Measurements from ENCODE around the gene CACNA2D1. TPM values are rescaled to one million over a fixed set of nuclear protein-coding genes. Genes with fewer than 3 reads are reported as not detected.

Gene CACNA2D1
- total RNA-seq, 1 experiment from 2014 or later: 9.8 TPM

DNA sequence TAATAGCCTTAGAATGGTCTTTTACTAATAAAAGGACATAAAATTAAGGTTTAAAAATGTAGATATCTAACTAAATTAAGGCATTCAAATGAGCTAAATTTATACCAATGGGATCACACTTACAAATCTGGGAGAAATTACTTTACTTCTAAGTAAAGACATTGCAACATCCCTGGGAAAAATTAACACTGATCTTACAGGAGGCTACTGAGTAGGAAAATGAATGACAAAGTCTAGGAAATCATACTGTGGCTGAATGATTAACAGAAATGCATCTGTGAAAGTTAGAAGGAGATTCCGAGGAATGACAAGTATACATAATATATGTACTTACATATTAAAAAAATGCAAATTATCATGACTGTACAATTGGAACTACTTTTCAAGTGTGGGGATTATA, 38.3 kb downstream of the CACNA2D1 start:
- POLR2A ChIA-PET: interaction anchor here (0.6 kb wide), 1 partner anchor 76 kb away, joined by 4 read pairs; no protein-coding TSS in a partner anchor
- no TSS peak for BruUV-seq (replicated peaks)
- intact Hi-C loops (cut with micrococcal nuclease; ENCODE audit: unreplicated experiment) (no loop called here), in situ Hi-C loops (cut with HindIII; ENCODE audit: low pct_unique_long_range_greater_than_20kb, low sequenced_read_pairs) (no loop called here)
- no peaks in the 10 kb centered on the region for H3K4me1 ChIP-seq (ENCODE audit: control insufficient read depth, insufficient read depth, low read length)
- H3K27ac ChIP-seq (ENCODE audit: low read length): no peak overlapping the region
- H3K4me3 ChIP-seq (ENCODE audit: low read depth in 2 of 2, low read length in 2 of 2): no peak overlapping the region
- H3K27me3 ChIP-seq (ENCODE audit: control insufficient read depth, insufficient read depth, low read length): no peaks in the 10 kb centered on the region
- H3K36me3 ChIP-seq (ENCODE audit: control insufficient read depth, insufficient read depth, low read length): no peaks in the 10 kb centered on the region
- DNase-seq (ENCODE audit: low read depth, low spot score) (no peak), ATAC-seq (no peak)
- no peaks in the 10 kb centered on the region for H3K9me3 ChIP-seq (ENCODE audit: control insufficient read depth, insufficient read depth, low read depth, low read length)
- CTCF ChIA-PET: no interaction called here
- TF ChIP-seq CTCF (IDR thresholded peaks at IDR 0.05): no peak
- TF ChIP-seq, protein P1, sequence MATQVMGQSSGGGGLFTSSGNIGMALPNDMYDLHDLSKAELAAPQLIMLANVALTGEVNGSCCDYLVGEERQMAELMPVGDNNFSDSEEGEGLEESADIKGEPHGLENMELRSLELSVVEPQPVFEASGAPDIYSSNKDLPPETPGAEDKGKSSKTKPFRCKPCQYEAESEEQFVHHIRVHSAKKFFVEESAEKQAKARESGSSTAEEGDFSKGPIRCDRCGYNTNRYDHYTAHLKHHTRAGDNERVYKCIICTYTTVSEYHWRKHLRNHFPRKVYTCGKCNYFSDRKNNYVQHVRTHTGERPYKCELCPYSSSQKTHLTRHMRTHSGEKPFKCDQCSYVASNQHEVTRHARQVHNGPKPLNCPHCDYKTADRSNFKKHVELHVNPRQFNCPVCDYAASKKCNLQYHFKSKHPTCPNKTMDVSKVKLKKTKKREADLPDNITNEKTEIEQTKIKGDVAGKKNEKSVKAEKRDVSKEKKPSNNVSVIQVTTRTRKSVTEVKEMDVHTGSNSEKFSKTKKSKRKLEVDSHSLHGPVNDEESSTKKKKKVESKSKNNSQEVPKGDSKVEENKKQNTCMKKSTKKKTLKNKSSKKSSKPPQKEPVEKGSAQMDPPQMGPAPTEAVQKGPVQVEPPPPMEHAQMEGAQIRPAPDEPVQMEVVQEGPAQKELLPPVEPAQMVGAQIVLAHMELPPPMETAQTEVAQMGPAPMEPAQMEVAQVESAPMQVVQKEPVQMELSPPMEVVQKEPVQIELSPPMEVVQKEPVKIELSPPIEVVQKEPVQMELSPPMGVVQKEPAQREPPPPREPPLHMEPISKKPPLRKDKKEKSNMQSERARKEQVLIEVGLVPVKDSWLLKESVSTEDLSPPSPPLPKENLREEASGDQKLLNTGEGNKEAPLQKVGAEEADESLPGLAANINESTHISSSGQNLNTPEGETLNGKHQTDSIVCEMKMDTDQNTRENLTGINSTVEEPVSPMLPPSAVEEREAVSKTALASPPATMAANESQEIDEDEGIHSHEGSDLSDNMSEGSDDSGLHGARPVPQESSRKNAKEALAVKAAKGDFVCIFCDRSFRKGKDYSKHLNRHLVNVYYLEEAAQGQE (IDR thresholded peaks at IDR 0.05; ENCODE audit: insufficient read depth in 1 of 2, low read depth in 2 of 2, low read length in 1 of 2): no peak
- TF ChIP-seq TCF7L2 (IDR thresholded peaks at IDR 0.05; ENCODE audit: low read depth, low read length): no peak
- TF ChIP-seq SIN3A (IDR thresholded peaks at IDR 0.05; ENCODE audit: borderline replicate concordance, insufficient read depth, low read depth, low read length): no peak
- no peak for TF ChIP-seq POLR2AphosphoS5 (IDR thresholded peaks at IDR 0.05; ENCODE audit: low read depth, low read length)

DNA sequence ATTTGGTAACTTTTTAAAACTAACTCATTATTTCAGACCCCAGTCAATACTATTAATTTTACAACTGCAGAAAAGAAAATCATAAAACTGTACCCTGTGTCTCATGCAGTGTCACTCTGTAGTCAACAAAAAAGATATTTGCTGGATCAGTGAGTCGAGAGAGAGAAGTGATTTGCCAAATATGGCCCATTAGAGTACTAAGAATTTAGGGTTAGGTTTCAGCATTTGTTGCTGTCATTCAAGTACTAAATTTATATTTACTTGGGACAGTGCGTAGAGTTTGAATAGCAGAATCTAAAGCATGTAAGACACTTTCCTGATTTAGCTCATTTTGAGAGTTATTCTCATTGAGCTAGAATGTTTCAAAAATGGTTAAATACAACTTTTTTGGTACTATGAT, 38.9 kb downstream of the CACNA2D1 start:
- no peak overlapping the region for H3K27ac ChIP-seq (ENCODE audit: low read length)
- DNase-seq (ENCODE audit: low read depth, low spot score) (no peak), ATAC-seq (no peak)
- H3K9me3 ChIP-seq (ENCODE audit: control insufficient read depth, insufficient read depth, low read depth, low read length): no peaks in the 10 kb centered on the region
- no peak for TF ChIP-seq CTCF (IDR thresholded peaks at IDR 0.05)
- TF ChIP-seq, protein P1 (IDR thresholded peaks at IDR 0.05; ENCODE audit: insufficient read depth in 1 of 2, low read depth in 2 of 2, low read length in 1 of 2): no peak
- TF ChIP-seq POLR2AphosphoS5 (IDR thresholded peaks at IDR 0.05; ENCODE audit: low read depth, low read length): no peak
- no peak for TF ChIP-seq TCF7L2 (IDR thresholded peaks at IDR 0.05; ENCODE audit: low read depth, low read length)
- no peak for TF ChIP-seq SIN3A (IDR thresholded peaks at IDR 0.05; ENCODE audit: borderline replicate concordance, insufficient read depth, low read depth, low read length)
- ChIA-PET CTCF (no interaction called here), POLR2A (no interaction called here)
- intact Hi-C loops (cut with micrococcal nuclease; ENCODE audit: unreplicated experiment): no loop called here
- H3K36me3 ChIP-seq (ENCODE audit: control insufficient read depth, insufficient read depth, low read length): no peaks in the 10 kb centered on the region
- H3K27me3 ChIP-seq (ENCODE audit: control insufficient read depth, insufficient read depth, low read length): no peaks in the 10 kb centered on the region
- in situ Hi-C loops (cut with HindIII; ENCODE audit: low pct_unique_long_range_greater_than_20kb, low sequenced_read_pairs): no loop called here
- no TSS peak for BruUV-seq (replicated peaks)
- H3K4me3 ChIP-seq (ENCODE audit: low read depth in 2 of 2, low read length in 2 of 2): no peak overlapping the region
- no peaks in the 10 kb centered on the region for H3K4me1 ChIP-seq (ENCODE audit: control insufficient read depth, insufficient read depth, low read length)
